ENCODE results near the gene ABHD16A. TPM values are rescaled to one million over a fixed set of nuclear protein-coding genes. Genes with fewer than 3 reads are reported as not detected.
A peak's percentile ranks its signal among the peaks of the same experiment; 100 is the strongest.

The ABHD16A gene
- total RNA-seq, 2 experiments from 2014 or later: 53.1 to 55.0 TPM

DNA sequence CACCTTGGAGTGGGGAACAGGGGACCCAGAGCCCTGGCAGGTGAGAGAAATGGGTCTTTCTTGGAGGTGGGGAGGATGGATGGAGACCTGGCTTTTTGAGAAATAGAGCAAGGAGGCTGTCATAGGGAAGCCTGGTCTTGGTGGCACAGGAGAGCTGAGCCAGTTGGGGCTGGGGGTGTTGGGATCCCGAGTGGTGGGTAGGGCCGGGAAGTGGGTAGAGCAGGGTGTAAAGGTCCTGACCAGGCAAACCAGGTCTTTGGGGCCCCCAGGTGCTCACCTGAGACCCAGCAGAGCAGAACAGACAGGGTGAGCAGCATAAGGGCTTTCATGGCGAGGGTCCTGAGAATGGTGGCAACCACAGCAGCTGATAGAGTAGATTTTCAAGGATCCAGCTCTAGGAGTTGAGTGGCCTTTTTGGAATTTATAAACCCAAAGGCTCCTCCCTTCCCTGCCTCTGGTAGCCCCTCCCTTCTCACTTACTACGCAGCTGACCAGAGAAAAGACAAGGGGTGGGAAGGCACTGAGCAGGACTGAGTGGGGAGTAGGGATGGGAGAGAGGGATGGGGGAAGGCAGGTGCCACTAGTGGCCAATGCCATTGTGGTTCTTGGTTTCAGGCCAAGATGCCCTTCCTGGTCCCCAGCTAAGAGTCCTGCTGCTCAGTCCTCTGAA is 18.4 kb upstream of the ABHD16A start, which contains the start of gene LY6G6C:
Gene LY6G6C, minus strand, starts transcription at position 396 of the 670 bp plus-strand sequence. Its CDS starts 67 bp downstream, at position 329.
- Mint-ChIP-seq H3K4me3 (no peak within 1 kb of the TSS), H3K9me3 (no peaks in the 10 kb centered on the region), H3K4me1 (peaks cover 17% of the 10 kb centered on the region), H3K27ac (no peak within 1 kb of the TSS), H3K36me3 (ENCODE audit: low read depth) (peaks cover 10% of the 10 kb centered on the region), H3K27me3 (peaks cover 4% of the 10 kb centered on the region)
- DNase-seq: no peak
- ChIA-PET POLR2A (no interaction called here), CTCF (interaction anchor here (0.6 kb wide), 1 partner anchor 108 kb away, joined by 3 read pairs; no protein-coding TSS in a partner anchor)

DNA sequence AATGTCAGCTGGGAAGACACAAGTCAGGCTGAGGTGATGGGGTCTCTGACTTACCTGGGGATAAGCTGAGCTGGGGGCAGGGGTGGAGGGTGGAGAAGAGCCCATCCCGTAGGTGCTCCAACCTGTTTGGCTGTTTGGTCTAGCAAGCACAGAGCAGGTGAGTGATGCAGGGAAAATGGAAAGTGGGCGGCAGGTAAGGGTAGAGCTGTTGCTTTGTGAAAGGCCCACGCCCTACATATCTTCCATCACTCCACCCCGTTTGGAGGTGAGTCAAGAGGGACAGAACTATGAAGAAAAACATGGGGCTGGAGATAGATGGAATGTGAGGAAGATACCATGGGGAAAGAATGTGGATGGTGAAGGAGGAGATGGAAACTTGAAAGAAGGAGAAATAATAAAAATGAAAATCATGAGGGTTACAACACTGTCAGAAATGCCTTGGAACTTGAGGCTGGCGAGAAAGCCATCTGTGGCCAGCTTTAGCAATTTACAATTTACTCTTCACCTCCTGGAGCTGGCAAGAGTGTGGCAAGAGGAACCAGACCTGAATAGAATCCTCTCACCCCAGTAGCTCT is 17.2 kb upstream of the ABHD16A start:
- no peaks in the 10 kb centered on the region for H3K9me3 Mint-ChIP-seq
- no peak overlapping the region for H3K4me3 Mint-ChIP-seq
- ChIA-PET POLR2A (interaction anchor here (1.1 kb wide), 1 partner anchor 18 kb away, joined by 4 read pairs; no protein-coding TSS in a partner anchor), CTCF (no interaction called here)
- H3K4me1 Mint-ChIP-seq: peaks cover 6% of the 10 kb centered on the region
- H3K36me3 Mint-ChIP-seq (ENCODE audit: low read depth): no peaks in the 10 kb centered on the region
- peaks cover 4% of the 10 kb centered on the region for H3K27me3 Mint-ChIP-seq
- no peak for DNase-seq
- H3K27ac Mint-ChIP-seq: no peak overlapping the region

- Mint-ChIP-seq H3K4me1 (peaks cover 2% of the 10 kb centered on the region), H3K4me3 (no peak overlapping the region), H3K9me3 (no peaks in the 10 kb centered on the region), H3K27ac (no peak overlapping the region), H3K36me3 (ENCODE audit: low read depth) (no peaks in the 10 kb centered on the region), H3K27me3 (peaks cover 8% of the 10 kb centered on the region)
- no peak for DNase-seq
- ChIA-PET CTCF (interaction anchor here (0.6 kb wide), 1 partner anchor 111 kb away, joined by 3 read pairs; no protein-coding TSS in a partner anchor), POLR2A (no interaction called here)
These were observed 15.9 kb upstream of the ABHD16A start for GRCh38 chr6:31719001-31719400.

GRCh38 chr6:31718265-31718664 is 15.1 kb upstream of the ABHD16A start:
- CTCF ChIA-PET: no interaction called here
- POLR2A ChIA-PET: no interaction called here
- no peaks in the 10 kb centered on the region for H3K9me3 Mint-ChIP-seq
- no peak overlapping the region for H3K27ac Mint-ChIP-seq
- H3K36me3 Mint-ChIP-seq (ENCODE audit: low read depth): no peaks in the 10 kb centered on the region
- no peak for DNase-seq
- H3K4me1 Mint-ChIP-seq: peaks cover under 1% of the 10 kb centered on the region
- no peak overlapping the region for H3K4me3 Mint-ChIP-seq
- H3K27me3 Mint-ChIP-seq: peaks cover 11% of the 10 kb centered on the region

DNA sequence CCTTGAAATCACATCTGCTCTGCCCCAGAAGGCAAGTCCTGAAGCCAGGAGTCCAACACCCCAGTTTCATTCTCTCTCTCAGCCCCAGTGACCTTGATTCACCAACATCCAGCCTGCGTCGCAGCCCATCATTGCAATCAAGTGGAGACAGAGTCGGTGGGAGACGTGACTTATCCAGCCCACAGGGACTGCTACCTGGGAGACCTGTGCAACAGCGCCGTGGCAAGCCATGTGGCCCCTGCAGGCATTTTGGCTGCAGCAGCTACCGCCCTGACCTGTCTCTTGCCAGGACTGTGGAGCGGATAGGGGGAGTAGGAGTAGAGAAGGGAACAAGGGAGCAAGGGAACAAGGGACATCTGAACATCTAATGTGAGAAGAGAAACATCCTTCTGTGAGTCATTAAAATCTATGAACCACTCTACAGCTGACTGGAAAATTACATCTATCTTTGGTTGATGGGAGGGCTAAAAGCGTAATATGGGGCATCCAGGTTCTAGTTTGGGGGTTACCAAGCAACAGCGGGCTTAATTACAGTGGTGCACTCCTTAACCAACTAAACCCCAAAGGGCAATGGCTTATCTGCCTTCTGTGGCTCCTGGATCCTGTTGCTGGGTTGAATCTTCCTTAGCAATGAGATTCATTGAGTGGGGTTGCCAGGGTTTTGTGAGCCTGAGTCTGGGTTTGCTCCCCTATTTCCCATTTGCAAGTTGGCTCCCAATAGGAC is 14.5 kb upstream of the ABHD16A start:
- peaks cover 15% of the 10 kb centered on the region for H3K27me3 Mint-ChIP-seq
- ChIA-PET CTCF (no interaction called here), POLR2A (no interaction called here)
- H3K4me1 Mint-ChIP-seq: peaks cover under 1% of the 10 kb centered on the region
- no peaks in the 10 kb centered on the region for H3K36me3 Mint-ChIP-seq (ENCODE audit: low read depth)
- H3K4me3 Mint-ChIP-seq: no peak overlapping the region
- no peaks in the 10 kb centered on the region for H3K9me3 Mint-ChIP-seq
- H3K27ac Mint-ChIP-seq: no peak overlapping the region
- DNase-seq: no peak

DNA sequence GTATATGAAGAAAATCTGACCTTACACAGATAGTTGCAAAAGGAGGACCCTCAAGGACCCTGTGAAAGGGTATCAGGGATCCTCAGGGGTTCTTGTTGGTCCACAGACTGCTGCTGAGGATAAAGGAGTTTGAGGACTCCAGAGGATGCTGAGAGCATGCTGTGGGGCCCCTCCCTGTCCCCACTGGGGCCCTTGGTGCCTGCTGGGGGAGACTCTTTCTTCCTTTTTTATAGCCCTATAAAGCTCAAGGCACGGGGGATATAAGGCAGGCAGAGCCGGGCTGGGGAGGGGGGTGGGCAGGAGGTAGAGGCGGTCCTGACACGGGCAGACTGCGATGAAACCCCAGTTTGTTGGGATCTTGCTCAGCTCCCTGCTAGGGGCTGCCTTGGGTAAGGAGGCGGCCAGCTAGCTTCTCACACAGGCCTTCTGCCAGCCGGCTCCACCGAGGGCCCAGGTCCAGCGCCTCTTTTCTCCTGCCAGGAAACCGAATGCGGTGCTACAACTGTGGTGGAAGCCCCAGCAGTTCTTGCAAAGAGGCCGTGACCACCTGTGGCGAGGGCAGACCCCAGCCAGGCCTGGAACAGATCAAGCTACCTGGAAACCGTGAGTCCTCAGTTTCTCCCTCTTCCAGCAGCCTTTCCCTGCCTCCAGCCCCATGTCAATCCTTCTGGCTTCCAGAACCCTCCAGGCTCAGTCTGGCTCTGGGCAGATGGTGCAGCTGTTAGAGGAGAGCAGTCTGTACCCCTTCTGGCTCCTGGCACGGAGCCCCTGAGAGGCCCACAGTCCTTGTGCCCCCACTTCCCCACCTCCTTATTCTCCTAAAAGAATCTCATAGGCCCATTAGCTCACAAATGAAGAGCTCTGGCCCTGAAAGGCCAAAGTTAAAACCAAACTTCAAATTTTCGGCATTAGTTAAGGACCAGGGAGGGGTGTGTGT is 12.2 kb upstream of the ABHD16A start, which contains the start of gene LY6G6D:
Gene LY6G6D, plus strand, starts transcription at position 327 of the 937 bp plus-strand sequence. Its CDS starts 8 bp downstream, at position 335.
- POLR2A ChIA-PET: interaction anchor here (1.2 to 1.7 kb wide), 5 partner anchors 13 to 25 kb away, joined by 3 to 7 read pairs (median 3); no protein-coding TSS in a partner anchor
- Mint-ChIP-seq H3K4me3 (no peak within 1 kb of the TSS), H3K9me3 (no peaks in the 10 kb centered on the region), H3K27ac (no peak within 1 kb of the TSS), H3K4me1 (peaks cover 24% of the 10 kb centered on the region), H3K27me3 (peaks cover 13% of the 10 kb centered on the region), H3K36me3 (ENCODE audit: low read depth) (no peaks in the 10 kb centered on the region)
- DNase-seq: no peak
- CTCF ChIA-PET: interaction anchor here (1.0 kb wide), 2 partner anchors 8 to 13 kb away, joined by 3 read pairs; partner anchors contain the start of gene MPIG6B

DNA sequence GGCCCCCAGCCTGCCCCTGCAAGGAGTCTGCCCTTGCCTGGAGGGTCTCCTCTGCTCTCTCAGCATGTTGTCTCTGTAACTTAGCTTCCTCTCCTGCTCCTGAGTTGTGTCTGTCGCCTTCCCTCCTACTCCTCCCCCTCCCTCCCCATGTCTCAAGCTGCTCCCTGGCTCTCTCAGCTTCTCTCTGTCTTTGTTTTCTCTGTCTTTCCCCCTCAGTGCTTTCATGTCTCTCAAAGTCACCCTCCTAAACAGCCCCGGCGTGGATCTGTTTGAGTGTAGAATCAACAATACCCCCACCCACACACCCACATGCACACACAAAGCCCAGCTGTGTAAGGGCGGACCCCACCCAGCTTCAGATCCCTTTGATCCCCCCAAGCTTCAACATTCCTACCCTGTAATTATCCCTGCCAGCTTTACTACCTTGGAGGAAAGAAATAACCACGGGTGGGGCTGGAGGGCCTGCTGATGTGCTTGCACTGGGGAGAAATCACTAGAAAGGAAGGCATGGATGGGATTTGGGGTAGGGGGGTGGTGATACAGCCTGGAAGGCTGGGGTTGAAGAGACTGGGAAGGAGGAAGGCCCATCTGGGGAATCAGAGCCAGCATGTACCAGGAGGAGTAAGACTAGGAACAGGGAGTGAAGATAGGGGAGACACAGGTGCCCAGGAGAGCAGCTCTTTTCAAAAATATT is 11.0 kb upstream of the ABHD16A start:
- no peak for DNase-seq
- H3K27ac Mint-ChIP-seq: no peak overlapping the region
- CTCF ChIA-PET: interaction anchor here (0.7 to 1.1 kb wide), 3 partner anchors 9 to 116 kb away, joined by 3 read pairs; partner anchors contain the start of gene MPIG6B
- POLR2A ChIA-PET: interaction anchor here (0.7 to 2.2 kb wide), 6 partner anchors 11 to 27 kb away, joined by 3 to 7 read pairs (median 3); partner anchors contain the start of gene DDAH2
- H3K36me3 Mint-ChIP-seq (ENCODE audit: low read depth): no peaks in the 10 kb centered on the region
- H3K4me1 Mint-ChIP-seq: peaks cover 26% of the 10 kb centered on the region
- H3K4me3 Mint-ChIP-seq: no peak overlapping the region
- no peaks in the 10 kb centered on the region for H3K9me3 Mint-ChIP-seq
- peaks cover 13% of the 10 kb centered on the region for H3K27me3 Mint-ChIP-seq

DNA sequence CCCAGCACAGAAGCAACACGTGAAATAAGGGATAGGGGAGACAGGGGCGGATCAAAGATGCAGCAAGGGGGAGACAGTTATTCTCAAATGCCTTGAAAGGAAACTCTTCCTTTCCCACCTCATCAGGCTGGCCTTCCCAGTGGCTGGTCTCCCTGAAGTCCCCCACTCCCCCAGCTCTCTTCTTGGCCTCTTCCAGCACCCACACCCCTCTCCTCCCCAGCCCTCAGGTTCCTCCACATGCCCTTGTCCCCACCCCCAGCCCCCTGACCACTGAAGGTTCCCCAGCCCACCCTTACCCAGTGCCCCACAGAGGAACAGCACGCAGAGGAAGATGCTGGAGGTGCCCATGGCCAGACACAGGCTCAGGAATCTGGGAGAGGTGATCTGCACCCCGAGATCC is 10.3 kb upstream of the ABHD16A start:
- no peak for DNase-seq
- CTCF ChIA-PET: interaction anchor here (1.1 kb wide), 1 partner anchor 25 kb away, joined by 3 read pairs; no protein-coding TSS in a partner anchor
- H3K36me3 Mint-ChIP-seq (ENCODE audit: low read depth): no peaks in the 10 kb centered on the region
- no peaks in the 10 kb centered on the region for H3K9me3 Mint-ChIP-seq
- no peak overlapping the region for H3K27ac Mint-ChIP-seq
- H3K4me1 Mint-ChIP-seq: peaks cover 26% of the 10 kb centered on the region
- H3K27me3 Mint-ChIP-seq: peaks cover 13% of the 10 kb centered on the region
- POLR2A ChIA-PET: interaction anchor here (1.2 to 2.7 kb wide), 3 partner anchors 12 to 27 kb away, joined by 3 to 7 read pairs (median 6); partner anchors contain the start of genes DDAH2 and MSH5
- H3K4me3 Mint-ChIP-seq: no peak overlapping the region

- no peaks in the 10 kb centered on the region for H3K36me3 Mint-ChIP-seq (ENCODE audit: low read depth)
- H3K4me1 Mint-ChIP-seq: peaks cover 26% of the 10 kb centered on the region
- CTCF ChIA-PET: interaction anchor here (0.6 to 1.6 kb wide), 5 partner anchors 9 to 240 kb away, joined by 3 to 4 read pairs (median 3); partner anchors contain the start of gene ABHD16A
- H3K27ac Mint-ChIP-seq: no peak overlapping the region
- peaks cover 13% of the 10 kb centered on the region for H3K27me3 Mint-ChIP-seq
- peak; percentile 30 for DNase-seq
- no peaks in the 10 kb centered on the region for H3K9me3 Mint-ChIP-seq
- POLR2A ChIA-PET: interaction anchor here (1.8 to 2.7 kb wide), 4 partner anchors 9 to 28 kb away, joined by 6 to 9 read pairs (median 7); partner anchors contain the start of genes ABHD16A, DDAH2 and MSH5
- no peak overlapping the region for H3K4me3 Mint-ChIP-seq
These were observed 9.2 kb upstream of the ABHD16A start for GRCh38 chr6:31712296-31712695.

DNA sequence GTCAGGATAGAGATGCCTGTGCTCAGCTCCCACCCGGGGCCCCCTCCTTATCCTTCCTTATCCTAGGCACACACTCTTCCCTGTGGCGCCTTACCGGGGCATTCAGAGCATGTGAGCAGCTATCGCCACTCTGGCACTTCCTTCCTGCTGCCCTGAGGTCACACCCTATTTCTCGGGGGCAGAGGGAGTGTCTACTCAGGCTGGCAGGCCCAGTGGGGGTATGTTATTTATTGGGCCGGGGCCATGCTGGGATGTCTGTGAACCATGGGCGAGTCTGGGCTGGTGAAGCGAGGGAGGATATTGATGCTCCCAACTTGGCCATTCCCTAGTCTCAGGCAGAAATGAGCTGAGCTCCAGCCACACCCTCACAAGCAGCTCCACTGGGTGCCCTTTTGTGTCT is 8.1 kb upstream of the ABHD16A start:
- POLR2A ChIA-PET: interaction anchor here (0.6 to 2.7 kb wide), 12 partner anchors 8 to 127 kb away, joined by 3 to 9 read pairs (median 3); partner anchors contain the start of genes ABHD16A, CLIC1 and MSH5

DNA sequence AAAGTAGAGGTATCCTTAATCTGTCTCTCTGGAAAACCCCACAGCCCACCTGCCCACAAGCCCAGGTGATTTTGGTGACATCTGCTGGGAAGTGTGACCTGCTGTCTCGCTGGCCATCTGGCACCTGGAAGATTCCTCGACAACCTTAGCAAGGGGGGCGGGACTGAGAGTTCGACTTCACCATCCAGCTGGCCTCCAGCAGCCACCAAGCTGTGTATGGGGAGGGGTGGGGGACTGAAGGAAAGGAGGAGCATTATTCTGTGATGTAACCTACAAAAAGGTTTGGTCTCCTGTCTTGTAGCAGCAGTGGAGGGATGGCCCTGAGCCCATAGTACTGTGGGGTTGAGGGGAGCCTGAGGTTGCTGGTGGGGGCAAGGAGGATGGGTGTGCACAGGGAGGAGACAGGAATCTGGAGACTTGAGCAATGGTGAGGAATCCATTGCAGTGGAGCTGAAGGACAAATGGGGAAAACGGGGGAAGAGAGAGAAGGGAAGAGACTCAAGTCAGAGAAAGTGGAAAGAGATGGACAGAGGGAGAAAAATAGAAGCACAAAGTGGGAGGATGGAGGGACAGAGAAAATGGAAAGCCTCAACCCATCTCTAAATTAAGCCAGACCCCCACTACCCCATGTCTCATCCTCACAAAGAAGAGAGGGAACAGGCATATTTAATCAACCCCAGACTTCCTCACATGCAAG is 7.5 kb upstream of the ABHD16A start:
- no peaks in the 10 kb centered on the region for H3K36me3 Mint-ChIP-seq (ENCODE audit: low read depth)
- H3K4me3 Mint-ChIP-seq: peak overlapping the region; percentile 30
- peaks cover 26% of the 10 kb centered on the region for H3K4me1 Mint-ChIP-seq
- POLR2A ChIA-PET: interaction anchor here (0.6 to 2.7 kb wide), 12 partner anchors 8 to 128 kb away, joined by 3 to 9 read pairs (median 3); partner anchors contain the start of genes ABHD16A, CLIC1 and MSH5
- H3K27ac Mint-ChIP-seq: no peak overlapping the region
- no peaks in the 10 kb centered on the region for H3K9me3 Mint-ChIP-seq
- peaks cover 13% of the 10 kb centered on the region for H3K27me3 Mint-ChIP-seq
- DNase-seq: no peak
- CTCF ChIA-PET: interaction anchor here (1.0 to 1.6 kb wide), 3 partner anchors 21 to 241 kb away, joined by 4 to 5 read pairs (median 4); no protein-coding TSS in a partner anchor

More for the DNA sequence above, 8.1 kb upstream of the ABHD16A start:
- H3K27me3 Mint-ChIP-seq: peaks cover 13% of the 10 kb centered on the region
- H3K4me1 Mint-ChIP-seq: peaks cover 26% of the 10 kb centered on the region
- peak overlapping the region; percentile 47 for H3K27ac Mint-ChIP-seq
- CTCF ChIA-PET: interaction anchor here (0.6 to 1.6 kb wide), 7 partner anchors 22 to 241 kb away, joined by 3 to 5 read pairs (median 3); partner anchors contain the start of gene VARS1
- no peak for DNase-seq
- peak overlapping the region; percentile 30 for H3K4me3 Mint-ChIP-seq
- no peaks in the 10 kb centered on the region for H3K9me3 Mint-ChIP-seq
- H3K36me3 Mint-ChIP-seq (ENCODE audit: low read depth): no peaks in the 10 kb centered on the region
